H1 (cell line): ENCODE measurements around the gene MRPS25. TPM values are rescaled to one million over a fixed set of nuclear protein-coding genes. Genes with fewer than 3 reads are reported as not detected.

Experiments used
- CTCF ChIA-PET: fragments of 300-600 bp; sonication (Branson Sonifier 250); formaldehyde crosslinking; loops from one replicate; lab custom pipeline; 2021; ENCODE audit not compliant: partially characterized antibody; lab: Charles Lee
- POLR2A ChIA-PET: fragments of 300-600 bp; sonication (Branson Sonifier 250); formaldehyde crosslinking; loops from one replicate; lab custom pipeline; 2021; ENCODE audit warnings: inconsistent platforms; ENCODE audit not compliant: partially characterized antibody; lab: Charles Lee
- DNase-seq, 2 experiments: peaks; one replicate each; pipeline versions ENCODE4 v3.0.0 to v3.0.0-alpha.2; 2010 to 2022; ENCODE audit warnings: low spot score in 2 of 2, low read depth in 1 of 2, mixed read lengths in 1 of 2
- FAIRE-seq: peaks from 2 replicates; lab custom pipeline; 2011; peaks lifted over from hg19 to GRCh38; lab: Jason Lieb, UNC
- H2AFZ ChIP-seq: 2 replicates; pipeline ENCODE4 v1.8.1; 2012; ENCODE audit warnings: low read length, inconsistent platforms
- H2AK5ac ChIP-seq: 2 replicates; pipeline ENCODE4 v1.6.1; 2013; ENCODE audit warnings: low read depth, low read length
- H2BK120ac ChIP-seq: replicated peaks from 2 replicates; pipeline ENCODE3; 2013; ENCODE audit warnings: low read depth, low read length, inconsistent platforms
- H2BK12ac ChIP-seq: 2 replicates; pipeline ENCODE4 v1.6.1; 2013; ENCODE audit warnings: low read depth, low read length
- H2BK15ac ChIP-seq: 2 replicates; pipeline ENCODE4 v1.6.1; 2013; ENCODE audit warnings: low read length
- H2BK20ac ChIP-seq: 2 replicates; pipeline ENCODE4 v1.6.1; 2013; ENCODE audit warnings: low read length
- H2BK5ac ChIP-seq: 2 replicates; pipeline ENCODE4 v1.6.1; 2013; ENCODE audit warnings: low read depth, low read length
- H3K14ac ChIP-seq: 2 replicates; pipeline ENCODE4 v1.6.1; 2013; ENCODE audit warnings: inconsistent platforms; ENCODE audit not compliant: insufficient read length
- H3K18ac ChIP-seq: 2 replicates; pipeline ENCODE4 v1.6.1; 2013; ENCODE audit warnings: low read length; ENCODE audit errors: extremely low read depth
- H3K23ac ChIP-seq: 2 replicates; pipeline ENCODE4 v1.6.1; 2013; ENCODE audit warnings: inconsistent platforms; ENCODE audit not compliant: insufficient read length
- H3K23me2 ChIP-seq: 2 replicates; pipeline ENCODE4 v1.6.1; 2013; ENCODE audit warnings: low read depth, low read length
- H3K27ac ChIP-seq: 2 replicates; pipeline ENCODE4 v1.6.1; 2011; ENCODE audit warnings: low read depth, low read length, inconsistent platforms
- H3K27me3 ChIP-seq, 4 experiments: replicated peaks in 1 of 4; 1 replicate in 1 of 4; 2 replicates in 3 of 4; pipeline versions ENCODE4 v1.6.1 to v1.8.1; 2011 to 2013; ENCODE audit warnings: low read length in 3 of 4, mild to moderate bottlenecking in 3 of 4, inconsistent platforms in 2 of 4, mixed read lengths in 2 of 4, moderate library complexity in 1 of 4; ENCODE audit not compliant: control insufficient read depth in 3 of 4, insufficient read depth in 3 of 4; ENCODE audit errors: extremely low read depth in 1 of 4
- H3K36me3 ChIP-seq, 4 experiments: 2 replicates each; pipeline versions ENCODE4 v1.6.1 to v1.8.1; 2011 to 2013; ENCODE audit warnings: mild to moderate bottlenecking in 4 of 4, low read length in 3 of 4, moderate library complexity in 2 of 4, control low read depth in 1 of 4, inconsistent platforms in 1 of 4; ENCODE audit not compliant: insufficient read depth in 4 of 4, control insufficient read depth in 2 of 4
- H3K4ac ChIP-seq: replicated peaks from 2 replicates; pipeline ENCODE3; 2013; ENCODE audit warnings: low read length, low read depth, mixed read lengths, inconsistent platforms; ENCODE audit not compliant: insufficient read length
- H3K4me1 ChIP-seq, 4 experiments: replicated peaks in 1 of 4; 1 replicate in 1 of 4; 2 replicates in 3 of 4; pipeline versions ENCODE4 v1.6.1 to v1.8.1; 2011 to 2013; ENCODE audit warnings: low read length in 3 of 4, inconsistent platforms in 2 of 4, mixed read lengths in 1 of 4; ENCODE audit not compliant: insufficient read depth in 4 of 4, control insufficient read depth in 3 of 4
- H3K4me2 ChIP-seq, 2 experiments: 2 replicates each; pipeline versions ENCODE4 v1.6.1 to v1.8.1; 2011 to 2013; ENCODE audit warnings: low read depth in 2 of 2, low read length in 2 of 2, control low read depth in 1 of 2, inconsistent platforms in 1 of 2, mild to moderate bottlenecking in 1 of 2; ENCODE audit not compliant: insufficient read depth in 1 of 2
- H3K4me3 ChIP-seq, 4 experiments: fragments of 200-600, 300-600 bp in 1 of 4; sonication (generic), shearing (Covaris generic), sonication (Bioruptor Twin) in 1 of 4; 2 replicates each; pipeline versions ENCODE4 v1.5.1 to v1.8.1; 2011 to 2016; ENCODE audit warnings: low read length in 4 of 4, low read depth in 3 of 4, control low read depth in 2 of 4, inconsistent platforms in 2 of 4, mild to moderate bottlenecking in 2 of 4, mixed read lengths in 1 of 4, moderate library complexity in 1 of 4; ENCODE audit not compliant: insufficient read depth in 2 of 4; ENCODE audit errors: extremely low read depth in 1 of 4
- H3K56ac ChIP-seq: replicated peaks from 2 replicates; pipeline ENCODE3; 2013; ENCODE audit warnings: low read depth, mild to moderate bottlenecking, mixed read lengths, low read length, inconsistent platforms; ENCODE audit not compliant: insufficient read length
- H3K79me1 ChIP-seq: 2 replicates; pipeline ENCODE4 v1.6.1; 2013; ENCODE audit warnings: low read depth, low read length, control low read depth
- H3K79me2 ChIP-seq, 2 experiments: 2 replicates each; pipeline versions ENCODE4 v1.6.1 to v1.8.1; 2012 to 2013; ENCODE audit warnings: low read length in 2 of 2, mild to moderate bottlenecking in 2 of 2, inconsistent platforms in 1 of 2; ENCODE audit not compliant: insufficient read depth in 2 of 2, control insufficient read depth in 1 of 2
- H3K9ac ChIP-seq, 4 experiments: replicated peaks in 1 of 4; 1 replicate in 1 of 4; 2 replicates in 3 of 4; pipeline versions ENCODE4 v1.6.1 to v1.8.1; 2011 to 2013; ENCODE audit warnings: low read depth in 3 of 4, low read length in 3 of 4, control low read depth in 2 of 4, mild to moderate bottlenecking in 2 of 4, moderate library complexity in 2 of 4, inconsistent platforms in 1 of 4; ENCODE audit errors: extremely low read depth in 1 of 4
- H3K9me3 ChIP-seq, 2 experiments: 2 replicates each; pipeline versions ENCODE4 v1.6.1 to v1.8.1; 2012 to 2013; ENCODE audit warnings: mild to moderate bottlenecking in 2 of 2, moderate library complexity in 2 of 2, control low read depth in 1 of 2, inconsistent platforms in 1 of 2, low read depth in 1 of 2, low read length in 1 of 2, mixed read lengths in 1 of 2; ENCODE audit not compliant: insufficient read depth in 2 of 2
- H4K20me1 ChIP-seq, 2 experiments: replicated peaks in 1 of 2; 2 replicates each; pipeline versions ENCODE3 to v1.8.1; 2011 to 2013; ENCODE audit warnings: inconsistent platforms in 2 of 2, low read length in 2 of 2, mild to moderate bottlenecking in 1 of 2; ENCODE audit not compliant: insufficient read depth in 2 of 2, control insufficient read depth in 1 of 2
- H4K5ac ChIP-seq: 2 replicates; pipeline ENCODE4 v1.6.1; 2013; ENCODE audit warnings: low read length, low read depth, mixed read lengths, inconsistent platforms; ENCODE audit not compliant: insufficient read length
- H4K8ac ChIP-seq: 2 replicates; pipeline ENCODE4 v1.8.0; 2013; ENCODE audit warnings: mild to moderate bottlenecking, moderate library complexity, low read length, inconsistent platforms; ENCODE audit not compliant: insufficient read depth; ENCODE audit errors: extremely low read depth
- H4K91ac ChIP-seq: replicated peaks from 2 replicates; pipeline ENCODE3; 2013; ENCODE audit warnings: low read length, mixed read lengths, inconsistent platforms; ENCODE audit not compliant: insufficient read length
- ATF3 ChIP-seq: IDR thresholded peaks from 2 replicates; pipeline ENCODE4 v1.6.1; 2011; ENCODE audit warnings: low read depth, mild to moderate bottlenecking, low read length; ENCODE audit not compliant: insufficient read depth
- CHD1 ChIP-seq: IDR thresholded peaks from 2 replicates; pipeline ENCODE4 v1.6.1; 2012; ENCODE audit warnings: low read depth, low read length, improper control_type of control experiment
- EP300 ChIP-seq, 2 experiments: IDR thresholded peaks; 1 replicate in 1 of 2; 2 replicates in 1 of 2; pipeline ENCODE4 v1.6.1; 2011 to 2012; ENCODE audit warnings: low read depth in 2 of 2, low read length in 2 of 2, mild to moderate bottlenecking in 2 of 2, borderline replicate concordance in 1 of 2, inconsistent platforms in 1 of 2, moderate library complexity in 1 of 2
- KDM1A ChIP-seq: fragments of 200-600, 300-600 bp; sonication (generic); IDR thresholded peaks from 2 replicates; pipeline ENCODE4 v1.7.1; 2016; ENCODE audit warnings: mild to moderate bottlenecking, low read length, borderline replicate concordance
- MAX ChIP-seq: IDR thresholded peaks from 2 replicates; pipeline ENCODE4 v1.6.1; 2012; ENCODE audit warnings: inconsistent platforms
- SP1 ChIP-seq: IDR thresholded peaks from 2 replicates; pipeline ENCODE4 v1.6.1; 2011; ENCODE audit warnings: low read depth, low read length
- SRF ChIP-seq: IDR thresholded peaks from 2 replicates; pipeline ENCODE4 v1.6.1; 2011; ENCODE audit warnings: mild to moderate bottlenecking, low read depth, low read length, moderate library complexity
- TAF1 ChIP-seq: IDR thresholded peaks from 2 replicates; pipeline ENCODE4 v1.6.1; 2011; ENCODE audit warnings: mild to moderate bottlenecking, low read depth, low read length
- WGBS, 2 experiments: shearing (Covaris generic) in 1 of 2; methylation state at CpG; one replicate each; pipeline versions ENCODE4 v1.1.6 to v1.1.7; 2013 to 2015; ENCODE audit warnings: low lambda C conversion rate in 2 of 2, mixed read lengths in 2 of 2, inconsistent platforms in 1 of 2, low coverage in 1 of 2, missing lambda C conversion rate in 1 of 2; ENCODE audit not compliant: insufficient replicate concordance in 2 of 2, insufficient coverage in 1 of 2, insufficient read length in 1 of 2; ENCODE audit errors: extremely low coverage in 1 of 2, missing lambda C conversion rate in 1 of 2; 5-methylcytosine and 5-hydroxymethylcytosine counted together
- polyA plus RNA-seq, 7 experiments: library from polyadenylated mRNA; depleted of rRNA in 3 of 7; stranded (reverse) in 5 of 7; unstranded in 2 of 7; fragments of >200 nt in 5 of 7; fragments of 200-250 nt in 2 of 7; gene quantifications; 1 replicate in 5 of 7; 2 replicates in 1 of 7; 4 replicates in 1 of 7; pipeline versions ENCODE4 v1.2.1 to v1.2.3, GENCODE V29; 2011 to 2013; ENCODE audit warnings: missing spikeins in 2 of 7, mixed read lengths in 2 of 7
- total RNA-seq: library from RNA; stranded (reverse); fragmentation: NEBNext Ultra II Directional; extraction: Animal tissue kit (Norgen Biotek cat#: 25700); gene quantifications from 2 replicates; pipeline ENCODE4 v1.2.1, GENCODE V29; 2021

MRPS25 gene
- total and polyA plus RNA-seq, 2 of the 8 experiments (the other 6 are each of a cell fraction or from before 2014, with no cell fraction given): 23.0 to 56.5 TPM

- H3K9ac ChIP-seq: no peak overlapping the region
- no peaks in the 10 kb centered on the region for H3K23me2 ChIP-seq
- H3K9me3 ChIP-seq: no peaks in the 10 kb centered on the region
Measured at GRCh38 chr3:15011174-15011573, 53.9 kb downstream of the MRPS25 start.

More at GRCh38 chr3:15011174-15011573, 53.9 kb downstream of the MRPS25 start:
- H2AK5ac ChIP-seq: no peak overlapping the region
- H3K4me2 ChIP-seq: no peak overlapping the region
- no peak overlapping the region for H2AFZ ChIP-seq
- no peak overlapping the region for H2BK12ac ChIP-seq
- no peak overlapping the region for H2BK120ac ChIP-seq
- H4K5ac ChIP-seq: no peak overlapping the region
- H3K79me2 ChIP-seq: no peaks in the 10 kb centered on the region
- no peak for TF ChIP-seq CHD1
- TF ChIP-seq MAX: no peak
- no peak for TF ChIP-seq KDM1A
- TF ChIP-seq ATF3: no peak
- no peak for TF ChIP-seq SP1
- TF ChIP-seq EP300 (IDR thresholded peaks at IDR 0.05; ENCODE audit: borderline replicate concordance in 1 of 2, low read depth in 2 of 2, low read length in 2 of 2): no peak
- no peak for TF ChIP-seq SRF
- TF ChIP-seq TAF1: no peak
- peaks cover 4% of the 10 kb centered on the region; the same call in 1 of the 2 replicates for H3K79me1 ChIP-seq
- H3K56ac ChIP-seq: no peak overlapping the region
- no peak overlapping the region for H3K4ac ChIP-seq
- no peaks in the 10 kb centered on the region for H3K27me3 ChIP-seq
- POLR2A ChIA-PET: interaction anchor here (0.6 kb wide), 1 partner anchor 48 kb away, joined by 3 read pairs; no protein-coding TSS in a partner anchor
- no peak overlapping the region for H3K23ac ChIP-seq
- H3K14ac ChIP-seq: no peak overlapping the region
- DNase-seq (no peak), FAIRE-seq (no peak)
- H2BK5ac ChIP-seq: no peak overlapping the region
- H4K8ac ChIP-seq: no peak overlapping the region
- H4K20me1 ChIP-seq: peaks cover 7 to 12% of the 10 kb centered on the region in 2 experiments
- H2BK20ac ChIP-seq: no peak overlapping the region
- H4K91ac ChIP-seq: no peak overlapping the region
- H3K4me3 ChIP-seq: no peak overlapping the region
- CTCF ChIA-PET: interaction anchor here (0.7 to 1.5 kb wide), 5 partner anchors 27 to 1162 kb away, joined by 3 to 4 read pairs (median 3); no protein-coding TSS in a partner anchor
- 93% methylated on average over 5 of the region's 5 CpGs; no CpG with 5 or more reads in 1 of the 2 experiments for WGBS, 2 experiments
- no peak overlapping the region for H3K18ac ChIP-seq
- H2BK15ac ChIP-seq: no peak overlapping the region
- no peaks in the 10 kb centered on the region for H3K4me1 ChIP-seq
- no peak overlapping the region for H3K27ac ChIP-seq
- H3K36me3 ChIP-seq: peaks cover 8 to 36% (median 25%) of the 10 kb centered on the region in 4 experiments
